Measurements from ENCODE around the gene UMAD1.
"Not testable (repeated sequence)": the region's sequence is repeated elsewhere in the genome, so short reads cannot be mapped to it uniquely, and the experiment has no call there.

The UMAD1 gene

GRCh38 chr7:7821517-7821916 is 181.0 kb downstream of the UMAD1 start:
- Histone ChIP-seq H3K4me1 (ENCODE audit: control insufficient read depth, insufficient read depth, low read length) (no peaks in the 10 kb centered on the region), H3K9me3 (replicated peaks; ENCODE audit: low read length) (no peaks in the 10 kb centered on the region), H3K36me3 (ENCODE audit: insufficient read depth, low read length) (no peaks in the 10 kb centered on the region), H3K27me3 (ENCODE audit: control insufficient read depth, insufficient read depth, low read length) (no peaks in the 10 kb centered on the region), H3K4me3 (ENCODE audit: low read length) (no peak overlapping the region), H3K9ac (ENCODE audit: low read depth, low read length) (no peak overlapping the region), H3K4me2 (ENCODE audit: low read length) (no peak overlapping the region)

GRCh38 chr7:7825294-7825693 is 184.7 kb downstream of the UMAD1 start:
- H3K27me3 ChIP-seq (ENCODE audit: control insufficient read depth, insufficient read depth, low read length); H3K4me2 ChIP-seq (ENCODE audit: low read length); H3K4me1 ChIP-seq (ENCODE audit: control insufficient read depth, insufficient read depth, low read length); H3K9ac ChIP-seq (ENCODE audit: low read depth, low read length); H3K9me3 ChIP-seq (replicated peaks; ENCODE audit: low read length); H3K4me3 ChIP-seq (ENCODE audit: low read length); H3K36me3 ChIP-seq (ENCODE audit: insufficient read depth, low read length): not testable (repeated sequence)

- no peak overlapping the region for H3K4me3 ChIP-seq (ENCODE audit: low read length)
- H3K9me3 ChIP-seq (replicated peaks; ENCODE audit: low read length): no peaks in the 10 kb centered on the region
- H3K9ac ChIP-seq (ENCODE audit: low read depth, low read length): no peak overlapping the region
- H3K4me1 ChIP-seq (ENCODE audit: control insufficient read depth, insufficient read depth, low read length): no peaks in the 10 kb centered on the region
- H3K27me3 ChIP-seq (ENCODE audit: control insufficient read depth, insufficient read depth, low read length): no peaks in the 10 kb centered on the region
- H3K4me2 ChIP-seq (ENCODE audit: low read length): no peak overlapping the region
- H3K36me3 ChIP-seq (ENCODE audit: insufficient read depth, low read length): no peaks in the 10 kb centered on the region
Observed at GRCh38 chr7:7829667-7830066, 189.1 kb downstream of the UMAD1 start.

GRCh38 chr7:7830122-7830878 is 189.7 kb downstream of the UMAD1 start:
- Histone ChIP-seq H3K9ac (ENCODE audit: low read depth, low read length) (no peak overlapping the region), H3K4me1 (ENCODE audit: control insufficient read depth, insufficient read depth, low read length) (no peaks in the 10 kb centered on the region), H3K36me3 (ENCODE audit: insufficient read depth, low read length) (no peaks in the 10 kb centered on the region), H3K9me3 (replicated peaks; ENCODE audit: low read length) (no peaks in the 10 kb centered on the region), H3K4me2 (ENCODE audit: low read length) (no peak overlapping the region), H3K27me3 (ENCODE audit: control insufficient read depth, insufficient read depth, low read length) (no peaks in the 10 kb centered on the region), H3K4me3 (ENCODE audit: low read length) (no peak overlapping the region)

GRCh38 chr7:7832518-7832917 is 192.0 kb downstream of the UMAD1 start:
- H3K9me3 ChIP-seq (replicated peaks; ENCODE audit: low read length): no peaks in the 10 kb centered on the region
- H3K27me3 ChIP-seq (ENCODE audit: control insufficient read depth, insufficient read depth, low read length): no peaks in the 10 kb centered on the region
- H3K36me3 ChIP-seq (ENCODE audit: insufficient read depth, low read length): no peaks in the 10 kb centered on the region
- H3K4me3 ChIP-seq (ENCODE audit: low read length): no peak overlapping the region
- no peaks in the 10 kb centered on the region for H3K4me1 ChIP-seq (ENCODE audit: control insufficient read depth, insufficient read depth, low read length)
- no peak overlapping the region for H3K4me2 ChIP-seq (ENCODE audit: low read length)
- H3K9ac ChIP-seq (ENCODE audit: low read depth, low read length): no peak overlapping the region

GRCh38 chr7:7834761-7835160 is 194.2 kb downstream of the UMAD1 start:
- H3K9me3 ChIP-seq (replicated peaks; ENCODE audit: low read length): no peaks in the 10 kb centered on the region
- H3K36me3 ChIP-seq (ENCODE audit: insufficient read depth, low read length): no peaks in the 10 kb centered on the region
- H3K4me1 ChIP-seq (ENCODE audit: control insufficient read depth, insufficient read depth, low read length): no peaks in the 10 kb centered on the region
- H3K27me3 ChIP-seq (ENCODE audit: control insufficient read depth, insufficient read depth, low read length): no peaks in the 10 kb centered on the region
- H3K4me2 ChIP-seq (ENCODE audit: low read length): no peak overlapping the region
- H3K9ac ChIP-seq (ENCODE audit: low read depth, low read length): no peak overlapping the region
- no peak overlapping the region for H3K4me3 ChIP-seq (ENCODE audit: low read length)

GRCh38 chr7:7841027-7841426 is 200.5 kb downstream of the UMAD1 start:
- no peaks in the 10 kb centered on the region for H3K9me3 ChIP-seq (replicated peaks; ENCODE audit: low read length)
- no peaks in the 10 kb centered on the region for H3K27me3 ChIP-seq (ENCODE audit: control insufficient read depth, insufficient read depth, low read length)
- H3K4me1 ChIP-seq (ENCODE audit: control insufficient read depth, insufficient read depth, low read length): no peaks in the 10 kb centered on the region
- H3K36me3 ChIP-seq (ENCODE audit: insufficient read depth, low read length): no peaks in the 10 kb centered on the region
- H3K9ac ChIP-seq (ENCODE audit: low read depth, low read length): no peak overlapping the region
- H3K4me3 ChIP-seq (ENCODE audit: low read length): no peak overlapping the region
- no peak overlapping the region for H3K4me2 ChIP-seq (ENCODE audit: low read length)

- no peaks in the 10 kb centered on the region for H3K36me3 ChIP-seq (ENCODE audit: insufficient read depth, low read length)
- no peaks in the 10 kb centered on the region for H3K27me3 ChIP-seq (ENCODE audit: control insufficient read depth, insufficient read depth, low read length)
- H3K4me2 ChIP-seq (ENCODE audit: low read length): no peak overlapping the region
- no peak overlapping the region for H3K9ac ChIP-seq (ENCODE audit: low read depth, low read length)
- no peaks in the 10 kb centered on the region for H3K9me3 ChIP-seq (replicated peaks; ENCODE audit: low read length)
- no peak overlapping the region for H3K4me3 ChIP-seq (ENCODE audit: low read length)
- H3K4me1 ChIP-seq (ENCODE audit: control insufficient read depth, insufficient read depth, low read length): no peaks in the 10 kb centered on the region
Observed at GRCh38 chr7:7843240-7843639, 202.7 kb downstream of the UMAD1 start.

- Histone ChIP-seq H3K9ac (ENCODE audit: low read depth, low read length) (no peak overlapping the region), H3K4me3 (ENCODE audit: low read length) (no peak overlapping the region), H3K27me3 (ENCODE audit: control insufficient read depth, insufficient read depth, low read length) (no peaks in the 10 kb centered on the region), H3K4me2 (ENCODE audit: low read length) (no peak overlapping the region), H3K9me3 (replicated peaks; ENCODE audit: low read length) (no peaks in the 10 kb centered on the region), H3K36me3 (ENCODE audit: insufficient read depth, low read length) (no peaks in the 10 kb centered on the region), H3K4me1 (ENCODE audit: control insufficient read depth, insufficient read depth, low read length) (no peaks in the 10 kb centered on the region)
Observed at GRCh38 chr7:7843972-7844371, 203.4 kb downstream of the UMAD1 start.

GRCh38 chr7:7848246-7848645 is 207.7 kb downstream of the UMAD1 start:
- H3K4me1 ChIP-seq (ENCODE audit: control insufficient read depth, insufficient read depth, low read length): no peaks in the 10 kb centered on the region
- H3K27me3 ChIP-seq (ENCODE audit: control insufficient read depth, insufficient read depth, low read length): no peaks in the 10 kb centered on the region
- H3K36me3 ChIP-seq (ENCODE audit: insufficient read depth, low read length): no peaks in the 10 kb centered on the region
- H3K4me3 ChIP-seq (ENCODE audit: low read length): no peak overlapping the region
- no peak overlapping the region for H3K9ac ChIP-seq (ENCODE audit: low read depth, low read length)
- no peak overlapping the region for H3K4me2 ChIP-seq (ENCODE audit: low read length)
- H3K9me3 ChIP-seq (replicated peaks; ENCODE audit: low read length): no peaks in the 10 kb centered on the region

GRCh38 chr7:7848892-7849291 is 208.3 kb downstream of the UMAD1 start:
- H3K9ac ChIP-seq (ENCODE audit: low read depth, low read length): no peak overlapping the region
- H3K27me3 ChIP-seq (ENCODE audit: control insufficient read depth, insufficient read depth, low read length): no peaks in the 10 kb centered on the region
- no peaks in the 10 kb centered on the region for H3K9me3 ChIP-seq (replicated peaks; ENCODE audit: low read length)
- H3K36me3 ChIP-seq (ENCODE audit: insufficient read depth, low read length): no peaks in the 10 kb centered on the region
- H3K4me1 ChIP-seq (ENCODE audit: control insufficient read depth, insufficient read depth, low read length): no peaks in the 10 kb centered on the region
- no peak overlapping the region for H3K4me2 ChIP-seq (ENCODE audit: low read length)
- no peak overlapping the region for H3K4me3 ChIP-seq (ENCODE audit: low read length)

GRCh38 chr7:7850150-7850549 is 209.6 kb downstream of the UMAD1 start:
- no peaks in the 10 kb centered on the region for H3K4me1 ChIP-seq (ENCODE audit: control insufficient read depth, insufficient read depth, low read length)
- no peak overlapping the region for H3K4me2 ChIP-seq (ENCODE audit: low read length)
- H3K9ac ChIP-seq (ENCODE audit: low read depth, low read length): no peak overlapping the region
- H3K4me3 ChIP-seq (ENCODE audit: low read length): no peak overlapping the region
- no peaks in the 10 kb centered on the region for H3K9me3 ChIP-seq (replicated peaks; ENCODE audit: low read length)
- no peaks in the 10 kb centered on the region for H3K27me3 ChIP-seq (ENCODE audit: control insufficient read depth, insufficient read depth, low read length)
- no peaks in the 10 kb centered on the region for H3K36me3 ChIP-seq (ENCODE audit: insufficient read depth, low read length)

Data from skeletal muscle satellite cell (primary cell).